Measurements from ENCODE around the gene MC5R. TPM values are rescaled to one million over a fixed set of nuclear protein-coding genes. Genes with fewer than 3 reads are reported as not detected.
"Not testable (repeated sequence)": the region's sequence is repeated elsewhere in the genome, so short reads cannot be mapped to it uniquely, and the experiment has no call there.

MC5R gene
- total RNA-seq, 1 experiment from 2014 or later, result not detected

GRCh38 chr18:13834496-13835015 is 10.6 kb downstream of the MC5R start:
- Histone ChIP-seq H3K4me1 (ENCODE audit: insufficient read depth, low read length, poor library complexity, severe bottlenecking) (no peaks in the 10 kb centered on the region), H3K4me3 (ENCODE audit: low read depth, low read length, poor library complexity, severe bottlenecking) (no peak overlapping the region), H3K9me3 (ENCODE audit: low read depth, low read length, poor library complexity, severe bottlenecking) (no peaks in the 10 kb centered on the region), H3K36me3 (ENCODE audit: insufficient read depth, low read length, poor library complexity, severe bottlenecking) (no peaks in the 10 kb centered on the region), H3K27ac (ENCODE audit: low read depth, low read length, poor library complexity, severe bottlenecking) (no peak overlapping the region), H3K27me3 (replicated peaks; ENCODE audit: insufficient read depth, low read depth, low read length, poor library complexity) (peaks cover 17% of the 10 kb centered on the region)
- no peak for DNase-seq (ENCODE audit: low spot score)
- TF ChIP-seq CTCF (conservative IDR thresholded peaks at IDR 0.05; ENCODE audit: low read depth, low read length) (no peak), EZH2 (IDR thresholded peaks at IDR 0.05; ENCODE audit: borderline replicate concordance, low read depth, low read length, poor library complexity, severe bottlenecking) (no peak)
- intact Hi-C loops (cut with micrococcal nuclease; ENCODE audit: unreplicated experiment), result loop anchor here (5.0 to 10.0 kb wide), 2 partner anchors 33 to 60 kb away; no protein-coding TSS in a partner anchor
- ChIA-PET CTCF (no interaction called here), POLR2A (ENCODE audit: low non-redundant PET) (no interaction called here)
- BruUV-seq (replicated peaks), result no TSS peak

- Histone ChIP-seq H3K9me3 (ENCODE audit: low read depth, low read length, poor library complexity, severe bottlenecking) (no peaks in the 10 kb centered on the region), H3K27ac (ENCODE audit: low read depth, low read length, poor library complexity, severe bottlenecking) (no peak overlapping the region), H3K36me3 (ENCODE audit: insufficient read depth, low read length, poor library complexity, severe bottlenecking) (no peaks in the 10 kb centered on the region), H3K4me1 (ENCODE audit: insufficient read depth, low read length, poor library complexity, severe bottlenecking) (no peaks in the 10 kb centered on the region), H3K27me3 (replicated peaks; ENCODE audit: insufficient read depth, low read depth, low read length, poor library complexity) (peaks cover 21% of the 10 kb centered on the region), H3K4me3 (ENCODE audit: low read depth, low read length, poor library complexity, severe bottlenecking) (no peak overlapping the region)
- no peak for DNase-seq (ENCODE audit: low spot score)
- intact Hi-C loops (cut with micrococcal nuclease; ENCODE audit: unreplicated experiment), result loop anchor here (10.0 kb wide), 1 partner anchor 60 kb away; no protein-coding TSS in a partner anchor
- BruUV-seq (replicated peaks), result no TSS peak
- POLR2A ChIA-PET (ENCODE audit: low non-redundant PET), result interaction anchor here (0.5 kb wide), 1 partner anchor 376 kb away, joined by 3 read pairs; no protein-coding TSS in a partner anchor
- TF ChIP-seq EZH2 (IDR thresholded peaks at IDR 0.05; ENCODE audit: borderline replicate concordance, low read depth, low read length, poor library complexity, severe bottlenecking), result no peak
- no peak for TF ChIP-seq CTCF (conservative IDR thresholded peaks at IDR 0.05; ENCODE audit: low read depth, low read length)
- CTCF ChIA-PET, result no interaction called here
Observed at GRCh38 chr18:13835202-13835601, 11.3 kb downstream of the MC5R start.

GRCh38 chr18:13836559-13836958 is 12.6 kb downstream of the MC5R start:
- Histone ChIP-seq H3K27ac (ENCODE audit: low read depth, low read length, poor library complexity, severe bottlenecking) (no peak overlapping the region), H3K27me3 (replicated peaks; ENCODE audit: insufficient read depth, low read depth, low read length, poor library complexity) (peaks cover 16% of the 10 kb centered on the region), H3K36me3 (ENCODE audit: insufficient read depth, low read length, poor library complexity, severe bottlenecking) (no peaks in the 10 kb centered on the region), H3K4me1 (ENCODE audit: insufficient read depth, low read length, poor library complexity, severe bottlenecking) (no peaks in the 10 kb centered on the region), H3K4me3 (ENCODE audit: low read depth, low read length, poor library complexity, severe bottlenecking) (no peak overlapping the region), H3K9me3 (ENCODE audit: low read depth, low read length, poor library complexity, severe bottlenecking) (no peaks in the 10 kb centered on the region)
- intact Hi-C loops (cut with micrococcal nuclease; ENCODE audit: unreplicated experiment), result loop anchor here (10.0 kb wide), 1 partner anchor 58 kb away; no protein-coding TSS in a partner anchor
- POLR2A ChIA-PET (ENCODE audit: low non-redundant PET), result no interaction called here
- CTCF ChIA-PET, result no interaction called here
- no TSS peak for BruUV-seq (replicated peaks)
- no peak for DNase-seq (ENCODE audit: low spot score)
- no peak for TF ChIP-seq EZH2 (IDR thresholded peaks at IDR 0.05; ENCODE audit: borderline replicate concordance, low read depth, low read length, poor library complexity, severe bottlenecking)

GRCh38 chr18:13849791-13850190 is 25.8 kb downstream of the MC5R start:
- CTCF ChIA-PET, result no interaction called here
- no peak for DNase-seq (ENCODE audit: low spot score)
- Histone ChIP-seq H3K4me3 (ENCODE audit: low read depth, low read length, poor library complexity, severe bottlenecking) (no peak overlapping the region), H3K36me3 (ENCODE audit: insufficient read depth, low read length, poor library complexity, severe bottlenecking) (no peaks in the 10 kb centered on the region), H3K27me3 (replicated peaks; ENCODE audit: insufficient read depth, low read depth, low read length, poor library complexity) (peaks cover 5% of the 10 kb centered on the region), H3K9me3 (ENCODE audit: low read depth, low read length, poor library complexity, severe bottlenecking) (peaks cover 5% of the 10 kb centered on the region), H3K4me1 (ENCODE audit: insufficient read depth, low read length, poor library complexity, severe bottlenecking) (no peaks in the 10 kb centered on the region), H3K27ac (ENCODE audit: low read depth, low read length, poor library complexity, severe bottlenecking) (no peak overlapping the region)
- TF ChIP-seq CTCF (conservative IDR thresholded peaks at IDR 0.05; ENCODE audit: low read depth, low read length) (no peak), EZH2 (IDR thresholded peaks at IDR 0.05; ENCODE audit: borderline replicate concordance, low read depth, low read length, poor library complexity, severe bottlenecking) (no peak)
- no TSS peak for BruUV-seq (replicated peaks)
- intact Hi-C loops (cut with micrococcal nuclease; ENCODE audit: unreplicated experiment), result no loop called here
- POLR2A ChIA-PET (ENCODE audit: low non-redundant PET), result no interaction called here

GRCh38 chr18:13862898-13863297 is 38.9 kb downstream of the MC5R start:
- H3K4me1 ChIP-seq (ENCODE audit: insufficient read depth, low read length, poor library complexity, severe bottlenecking); POLR2A ChIA-PET (ENCODE audit: low non-redundant PET); H3K9me3 ChIP-seq (ENCODE audit: low read depth, low read length, poor library complexity, severe bottlenecking); CTCF ChIA-PET; H3K36me3 ChIP-seq (ENCODE audit: insufficient read depth, low read length, poor library complexity, severe bottlenecking); BruUV-seq (replicated peaks); H3K27ac ChIP-seq (ENCODE audit: low read depth, low read length, poor library complexity, severe bottlenecking); H3K4me3 ChIP-seq (ENCODE audit: low read depth, low read length, poor library complexity, severe bottlenecking); DNase-seq (ENCODE audit: low spot score); intact Hi-C loops (cut with micrococcal nuclease; ENCODE audit: unreplicated experiment): not testable (repeated sequence)
- H3K27me3 ChIP-seq (replicated peaks; ENCODE audit: insufficient read depth, low read depth, low read length, poor library complexity), result peaks cover 36% of the 10 kb centered on the region
